SK-MEL-5 (cell line): Measurements from ENCODE around the gene GATB. TPM values are rescaled to one million over a fixed set of nuclear protein-coding genes. Genes with fewer than 3 reads are reported as not detected.

Experiments
- DNase-seq: peaks from one replicate; pipeline ENCODE4 v3.0.0-alpha.2; 2016; ENCODE audit warnings: low read depth, low spot score
- in situ Hi-C: cut with HindIII; loops from 2 replicates; pipeline ENCODE4 v1.10.0; 2016; ENCODE audit warnings: low sequenced_read_pairs, high pct_unique_total_duplicates, low pct_unique_long_range_greater_than_20kb
- total RNA-seq: library from RNA; depleted of rRNA; stranded (reverse); fragments of >200 nt; shearing (Covaris generic); gene quantifications from 2 replicates; pipeline ENCODE4 v1.2.3, GENCODE V29; 2014

Gene GATB
- total RNA-seq, 1 experiment from 2014 or later: 33.9 TPM

- in situ Hi-C loops: no loop called here
- DNase-seq: no peak
These were observed 69.0 kb downstream of the GATB start for GRCh38 chr4:151691639-151692442.

DNA sequence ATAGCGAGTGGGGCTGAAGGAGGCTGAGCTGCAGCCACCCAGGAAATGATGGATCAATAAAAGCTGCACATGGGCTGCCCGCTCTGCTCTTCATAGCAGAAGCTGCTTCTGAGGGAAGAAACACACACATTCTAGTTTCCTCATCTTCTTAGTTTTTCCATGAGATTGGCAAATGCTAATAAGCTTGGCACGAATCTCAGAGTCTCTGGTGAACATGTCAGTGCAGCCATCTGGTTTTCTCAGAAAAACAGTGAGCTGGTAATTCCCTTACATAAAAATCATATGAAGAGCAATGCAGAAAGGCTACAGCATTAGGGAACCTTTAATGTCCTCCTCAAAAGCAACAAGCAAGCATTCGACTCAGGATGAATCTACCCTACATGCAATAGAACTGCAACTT, 69.9 kb downstream of the GATB start:
- in situ Hi-C loops: no loop called here
- no peak for DNase-seq

- in situ Hi-C loops: no loop called here
- DNase-seq: no peak
These were observed 70.5 kb downstream of the GATB start for GRCh38 chr4:151690164-151690870.

- in situ Hi-C loops: no loop called here
These were observed 71.4 kb downstream of the GATB start for GRCh38 chr4:151689211-151689991.

DNA sequence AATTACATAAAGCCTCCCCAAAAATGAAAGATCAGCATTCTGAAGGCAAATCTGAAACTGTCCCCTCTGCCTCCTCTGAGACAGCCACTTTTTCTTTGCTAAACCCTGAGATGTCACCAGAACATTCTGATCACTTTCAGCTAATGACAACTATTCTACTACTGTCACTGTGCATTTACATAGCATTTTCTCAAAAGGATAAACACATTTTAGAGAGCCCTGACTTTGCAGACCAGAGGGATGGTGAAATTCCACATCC, 72.1 kb downstream of the GATB start:
- DNase-seq: no peak
- in situ Hi-C loops: no loop called here

More at GRCh38 chr4:151689211-151689991, 71.4 kb downstream of the GATB start:
- DNase-seq: no peak

- no peak for DNase-seq
- in situ Hi-C loops: no loop called here
These were observed 72.6 kb downstream of the GATB start for GRCh38 chr4:151688003-151688784.

DNA sequence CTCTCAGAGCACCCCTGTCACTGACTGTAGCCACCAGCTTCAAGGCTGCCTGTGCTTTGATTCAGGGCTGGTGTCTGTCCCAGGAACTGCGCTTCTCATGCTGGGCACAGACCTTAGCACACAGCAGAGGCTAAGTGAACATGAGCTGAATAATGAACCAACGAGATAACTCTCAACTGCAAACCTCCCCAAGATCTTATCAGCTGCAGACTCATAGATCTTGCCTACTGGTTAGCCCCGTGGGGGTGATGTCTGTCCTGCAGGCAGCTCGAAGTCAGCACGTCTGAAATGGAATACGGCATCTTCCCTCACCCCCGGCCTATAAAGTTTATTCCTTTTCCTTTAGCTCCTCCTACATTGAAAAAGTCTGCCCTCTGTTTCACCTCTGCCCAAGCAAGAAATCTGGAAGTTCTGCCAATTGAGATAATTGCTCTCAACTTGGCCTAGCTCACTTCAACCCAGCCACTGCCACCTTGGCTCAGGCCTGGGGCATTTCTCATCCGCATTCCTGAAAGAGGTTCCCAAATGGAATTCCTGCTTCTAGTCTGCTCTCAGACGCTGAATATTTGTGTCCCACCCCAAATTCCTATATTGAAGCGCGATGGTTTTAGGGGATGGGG, 73.7 kb downstream of the GATB start:
- in situ Hi-C loops: no loop called here
- DNase-seq: no peak

DNA sequence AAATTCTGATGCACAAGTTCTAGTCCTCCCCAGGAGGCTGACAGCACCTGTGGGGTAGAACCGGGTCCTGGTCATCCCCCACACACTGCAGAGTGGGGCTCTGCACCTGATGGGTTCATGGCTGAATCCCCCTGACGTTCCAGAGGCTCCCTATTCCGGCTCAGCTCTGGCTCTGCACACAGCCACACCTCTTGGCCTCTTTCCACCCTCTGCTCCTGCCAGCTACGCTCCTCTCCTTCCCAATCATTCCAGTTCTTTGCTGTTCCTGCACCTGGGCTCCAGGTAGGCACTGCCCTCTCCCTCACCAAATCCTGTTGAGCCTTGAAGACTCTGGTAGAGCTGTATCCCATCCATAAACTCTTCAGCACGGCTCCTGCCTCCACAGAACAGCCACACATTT, 75.5 kb downstream of the GATB start:
- DNase-seq: no peak
- in situ Hi-C loops: no loop called here

- DNase-seq: no peak
- in situ Hi-C loops: no loop called here
These were observed 79.7 kb downstream of the GATB start for GRCh38 chr4:151681085-151681484.

- DNase-seq: no peak
- in situ Hi-C loops: no loop called here
These were observed 81.6 kb downstream of the GATB start for GRCh38 chr4:151679231-151679630.

GRCh38 chr4:151678048-151678872, 82.5 kb downstream of the GATB start:
- DNase-seq: no peak
- in situ Hi-C loops: no loop called here

- DNase-seq: no peak
- in situ Hi-C loops: no loop called here
These were observed 83.6 kb downstream of the GATB start for GRCh38 chr4:151677193-151677592.

DNA sequence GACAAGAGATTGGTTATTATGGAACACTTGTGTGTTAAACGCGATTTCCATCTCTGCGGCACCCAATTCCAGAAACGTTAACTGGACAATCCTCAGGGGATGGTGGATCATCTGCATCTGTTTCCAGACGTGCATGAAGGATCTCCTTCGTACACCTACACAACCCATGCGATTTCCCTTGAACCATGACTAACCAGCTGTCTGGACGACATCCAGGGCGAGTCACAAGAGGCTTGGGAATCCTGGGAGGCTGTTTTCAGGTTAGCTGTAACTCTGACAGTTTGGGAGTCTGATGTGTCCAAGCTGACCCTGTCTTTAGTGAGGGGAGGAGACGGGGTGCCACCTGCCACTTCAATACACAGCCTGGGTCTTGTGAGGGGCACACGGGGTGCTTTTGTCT, 84.5 kb downstream of the GATB start:
- no peak for DNase-seq
- in situ Hi-C loops: no loop called here

GRCh38 chr4:151675411-151675971, 85.3 kb downstream of the GATB start:
- no peak for DNase-seq
- in situ Hi-C loops: no loop called here

DNA sequence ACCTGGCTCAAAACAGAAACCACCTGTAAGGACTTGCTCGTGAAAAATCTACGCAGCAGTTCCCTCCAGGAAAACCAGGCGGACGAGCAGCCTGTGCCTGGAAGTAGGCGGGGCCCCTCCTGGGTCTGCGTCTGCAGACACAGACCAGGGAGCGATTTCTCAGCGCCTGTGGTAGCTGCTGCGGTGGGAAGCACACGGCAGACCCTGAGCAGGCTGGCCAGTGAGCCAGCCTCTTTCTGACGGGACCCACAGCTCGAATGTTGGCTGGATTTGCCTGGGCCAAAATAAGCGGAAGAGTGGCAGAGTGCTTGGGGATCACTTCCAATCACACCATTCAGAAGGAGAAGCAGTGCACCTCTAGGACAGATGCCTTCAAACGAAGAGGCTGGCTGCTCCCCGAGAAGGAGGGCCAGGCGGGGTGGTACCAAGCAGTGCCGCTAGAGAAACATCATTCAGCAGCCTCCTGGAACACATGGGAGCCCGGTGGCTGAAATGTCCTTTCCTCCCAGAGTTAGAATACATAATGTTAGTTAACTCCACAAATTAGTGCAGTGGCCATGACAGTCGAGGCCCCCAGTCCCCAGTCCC, 85.9 kb downstream of the GATB start:
- DNase-seq: no peak

GRCh38 chr4:151673908-151674520, 86.8 kb downstream of the GATB start:
- no peak for DNase-seq
- in situ Hi-C loops: no loop called here

More for the DNA sequence above, 85.9 kb downstream of the GATB start:
- in situ Hi-C loops: no loop called here
